ENCODE results near the gene PPP1R27.

- TF ChIP-seq CTCF (IDR thresholded peaks at IDR 0.05): no peak
- no peak for TF ChIP-seq POLR2A (IDR thresholded peaks at IDR 0.05)
Measured at GRCh38 chr17:81877569-81877968, 42.7 kb upstream of the PPP1R27 start.
